Stimulated activated CD8-positive, alpha-beta memory T cell treated with anti-CD3 and anti-CD28 coated beads, Interleukin-7, amount 100 ng/mL, for 48 hours (primary cell): ENCODE results near the gene CCDC141.

Experiments
- DNase-seq, 2 donors: peaks; one replicate each; pipeline ENCODE4 v3.0.0-alpha.2; 2020; ENCODE audit warnings: low read depth in 1 of 2; ENCODE audit errors: extremely low read depth in 1 of 2

The CCDC141 gene

GRCh38 chr2:178787155-178787554 is 262.8 kb downstream of the CCDC141 start:
- DNase-seq = no peak

- DNase-seq = no peak
Observed at GRCh38 chr2:178783889-178784288, 266.0 kb downstream of the CCDC141 start.

GRCh38 chr2:178782236-178782635 is 267.7 kb downstream of the CCDC141 start:
- no peak for DNase-seq
